GM19438 (cell line): ENCODE results near the gene SPART.
A peak's percentile ranks its signal among the peaks of the same experiment; 100 is the strongest.

Experiments
- ATAC-seq: cut with Tn5 transposase; IDR thresholded peaks from one replicate; pipeline ENCODE4 v1.9.1; 2021; ENCODE audit warnings: low read depth; ENCODE audit not compliant: unreplicated experiment

Gene SPART

GRCh38 chr13:36346222-36347083 is at the start of gene SPART:
Gene SPART (minus strand): TSS chr13:36346394. CDS start chr13:36335830, 10,564 bp downstream.
- ATAC-seq, result peak; percentile 95

- ATAC-seq, result no peak
Observed at GRCh38 chr13:36395280-36395679, 49.1 kb upstream of the SPART start.

- ATAC-seq, result no peak
Observed at GRCh38 chr13:36385489-36385888, 39.3 kb upstream of the SPART start.

- no peak for ATAC-seq
Observed at GRCh38 chr13:36382030-36382429, 35.8 kb upstream of the SPART start.

GRCh38 chr13:36377826-36378468 is 31.8 kb upstream of the SPART start:
- no peak for ATAC-seq

GRCh38 chr13:36374063-36374462 is 27.9 kb upstream of the SPART start:
- no peak for ATAC-seq

GRCh38 chr13:36371185-36371584 is 25.0 kb upstream of the SPART start:
- ATAC-seq, result no peak

GRCh38 chr13:36370108-36370429 is 23.9 kb upstream of the SPART start:
- ATAC-seq, result no peak

GRCh38 chr13:36369268-36370107 is 23.3 kb upstream of the SPART start:
- ATAC-seq, result no peak

- no peak for ATAC-seq
Observed at GRCh38 chr13:36366031-36366430, 19.8 kb upstream of the SPART start.

GRCh38 chr13:36363366-36363863 is 17.2 kb upstream of the SPART start:
- ATAC-seq, result no peak

- ATAC-seq, result no peak
Observed at GRCh38 chr13:36362914-36363313, 16.7 kb upstream of the SPART start.

- no peak for ATAC-seq
Observed at GRCh38 chr13:36362251-36362650, 16.1 kb upstream of the SPART start.

GRCh38 chr13:36360903-36361302 is 14.7 kb upstream of the SPART start:
- no peak for ATAC-seq

GRCh38 chr13:36359301-36359950 is 13.2 kb upstream of the SPART start:
- ATAC-seq, result no peak

- ATAC-seq, result no peak
Observed at GRCh38 chr13:36358175-36358718, 12.1 kb upstream of the SPART start.

- no peak for ATAC-seq
Observed at GRCh38 chr13:36357692-36358091, 11.5 kb upstream of the SPART start.

- ATAC-seq, result no peak
Observed at GRCh38 chr13:36357231-36357630, 11.0 kb upstream of the SPART start.

GRCh38 chr13:36356058-36356457 is 9.9 kb upstream of the SPART start:
- no peak for ATAC-seq

GRCh38 chr13:36355632-36356031 is 9.4 kb upstream of the SPART start:
- ATAC-seq, result no peak
